ENCODE results near the gene TSHZ3. TPM values are rescaled to one million over a fixed set of nuclear protein-coding genes. Genes with fewer than 3 reads are reported as not detected.

Gene TSHZ3
- total and polyA plus RNA-seq, 2 donors from 2014 or later: 1.7 to 8.4 TPM

DNA sequence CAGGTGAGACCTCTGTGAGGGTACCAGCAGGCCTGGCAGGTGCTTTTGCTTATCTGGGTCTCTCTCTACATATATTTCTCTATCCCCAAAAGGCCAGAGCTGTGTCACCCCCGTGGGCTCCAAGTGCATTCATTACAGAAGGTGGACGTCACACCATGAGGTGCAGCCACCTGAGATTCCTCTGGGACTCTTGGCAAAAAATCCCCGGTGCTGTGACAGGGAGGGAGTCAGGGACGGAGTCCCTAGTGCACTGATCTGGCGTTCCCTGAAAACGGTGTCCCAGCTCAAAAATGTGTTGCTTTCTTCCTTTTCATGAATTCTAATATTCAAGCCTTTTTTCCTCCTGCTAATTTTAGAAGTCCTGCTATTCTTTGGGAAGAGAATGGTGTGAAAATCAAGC, 13.5 kb downstream of the TSHZ3 start:
- peaks cover 0 to 9% (median 0%) of the 10 kb centered on the region in 3 donors for H3K4me1 ChIP-seq (ENCODE audit: control insufficient read depth in 2 of 3, insufficient read depth in 2 of 3, low read depth in 1 of 3, low read length in 3 of 3)
- H3K27ac ChIP-seq (ENCODE audit: low read depth in 2 of 2, low read length in 2 of 2): no peak overlapping the region
- no peaks in the 10 kb centered on the region for H3K9me3 ChIP-seq (ENCODE audit: control insufficient read depth in 2 of 3, insufficient read depth in 1 of 3, low read length in 3 of 3)
- H3K9ac ChIP-seq (ENCODE audit: low read length in 3 of 3): no peak overlapping the region
- TF ChIP-seq, protein P1, sequence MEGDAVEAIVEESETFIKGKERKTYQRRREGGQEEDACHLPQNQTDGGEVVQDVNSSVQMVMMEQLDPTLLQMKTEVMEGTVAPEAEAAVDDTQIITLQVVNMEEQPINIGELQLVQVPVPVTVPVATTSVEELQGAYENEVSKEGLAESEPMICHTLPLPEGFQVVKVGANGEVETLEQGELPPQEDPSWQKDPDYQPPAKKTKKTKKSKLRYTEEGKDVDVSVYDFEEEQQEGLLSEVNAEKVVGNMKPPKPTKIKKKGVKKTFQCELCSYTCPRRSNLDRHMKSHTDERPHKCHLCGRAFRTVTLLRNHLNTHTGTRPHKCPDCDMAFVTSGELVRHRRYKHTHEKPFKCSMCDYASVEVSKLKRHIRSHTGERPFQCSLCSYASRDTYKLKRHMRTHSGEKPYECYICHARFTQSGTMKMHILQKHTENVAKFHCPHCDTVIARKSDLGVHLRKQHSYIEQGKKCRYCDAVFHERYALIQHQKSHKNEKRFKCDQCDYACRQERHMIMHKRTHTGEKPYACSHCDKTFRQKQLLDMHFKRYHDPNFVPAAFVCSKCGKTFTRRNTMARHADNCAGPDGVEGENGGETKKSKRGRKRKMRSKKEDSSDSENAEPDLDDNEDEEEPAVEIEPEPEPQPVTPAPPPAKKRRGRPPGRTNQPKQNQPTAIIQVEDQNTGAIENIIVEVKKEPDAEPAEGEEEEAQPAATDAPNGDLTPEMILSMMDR (IDR thresholded peaks at IDR 0.05; ENCODE audit: borderline replicate concordance, extremely low read depth, insufficient read depth): no peak
- no peak overlapping the region for H3K4me3 ChIP-seq (ENCODE audit: low read length in 3 of 3)
- intact Hi-C loops (cut with DNase I): no loop called here
- DNase-seq (no peak), FAIRE-seq (no peak)
- H3K27me3 ChIP-seq (ENCODE audit: control insufficient read depth, insufficient read depth, low read length): no peaks in the 10 kb centered on the region
- no peaks in the 10 kb centered on the region for H3K36me3 ChIP-seq (ENCODE audit: control insufficient read depth in 2 of 3, insufficient read depth in 3 of 3, low read length in 3 of 3)

DNA sequence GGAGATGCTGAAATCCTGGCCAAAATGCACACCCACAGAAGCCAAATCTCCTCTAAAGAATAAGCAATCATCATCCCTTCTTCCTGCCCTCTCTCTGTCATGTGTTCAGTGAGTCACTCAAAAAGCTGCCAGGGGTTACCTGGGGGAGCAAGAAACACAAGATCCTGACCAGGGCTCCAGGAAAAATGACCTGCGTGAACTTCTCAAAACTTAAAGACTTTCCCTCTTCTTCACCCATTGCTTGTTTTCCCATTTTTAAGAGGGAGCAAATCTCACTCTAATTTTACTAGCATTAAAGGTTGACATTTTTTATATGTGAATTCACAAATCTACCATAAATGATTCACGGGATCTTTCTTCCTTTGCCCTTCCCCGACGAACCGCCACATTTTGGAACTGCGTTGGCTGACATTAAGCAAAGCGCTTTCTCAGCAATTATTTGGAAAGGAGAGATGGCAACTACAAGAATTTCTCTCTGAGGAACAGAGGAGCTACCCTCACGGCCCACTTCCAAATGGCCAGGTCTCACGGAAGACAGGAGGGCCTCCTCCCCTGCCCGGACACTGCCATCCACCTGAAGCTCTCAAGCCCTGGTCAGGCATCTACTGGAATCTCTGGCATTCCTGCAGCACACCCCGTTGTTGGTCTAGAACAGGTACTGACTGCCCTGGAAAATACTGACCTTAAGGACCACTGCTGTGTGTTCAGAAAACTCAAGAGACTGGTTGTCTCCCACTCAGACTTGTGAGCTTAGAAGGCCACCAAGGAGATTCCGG, 14.2 kb downstream of the TSHZ3 start:
- no peaks in the 10 kb centered on the region for H3K9me3 ChIP-seq (ENCODE audit: control insufficient read depth in 2 of 3, insufficient read depth in 1 of 3, low read length in 3 of 3)
- TF ChIP-seq, protein P1 (IDR thresholded peaks at IDR 0.05; ENCODE audit: borderline replicate concordance, extremely low read depth, insufficient read depth): no peak
- no peak overlapping the region for H3K27ac ChIP-seq (ENCODE audit: low read depth in 2 of 2, low read length in 2 of 2)
- no peak overlapping the region for H3K9ac ChIP-seq (ENCODE audit: low read length in 3 of 3)
- peaks cover 0 to 6% (median 0%) of the 10 kb centered on the region in 3 donors for H3K4me1 ChIP-seq (ENCODE audit: control insufficient read depth in 2 of 3, insufficient read depth in 2 of 3, low read depth in 1 of 3, low read length in 3 of 3)
- no peak overlapping the region for H3K4me3 ChIP-seq (ENCODE audit: low read length in 3 of 3)
- no peaks in the 10 kb centered on the region for H3K36me3 ChIP-seq (ENCODE audit: control insufficient read depth in 2 of 3, insufficient read depth in 3 of 3, low read length in 3 of 3)
- no peak for FAIRE-seq
- DNase-seq: no peak
- no peaks in the 10 kb centered on the region for H3K27me3 ChIP-seq (ENCODE audit: control insufficient read depth, insufficient read depth, low read length)
- intact Hi-C loops (cut with DNase I): no loop called here

DNA sequence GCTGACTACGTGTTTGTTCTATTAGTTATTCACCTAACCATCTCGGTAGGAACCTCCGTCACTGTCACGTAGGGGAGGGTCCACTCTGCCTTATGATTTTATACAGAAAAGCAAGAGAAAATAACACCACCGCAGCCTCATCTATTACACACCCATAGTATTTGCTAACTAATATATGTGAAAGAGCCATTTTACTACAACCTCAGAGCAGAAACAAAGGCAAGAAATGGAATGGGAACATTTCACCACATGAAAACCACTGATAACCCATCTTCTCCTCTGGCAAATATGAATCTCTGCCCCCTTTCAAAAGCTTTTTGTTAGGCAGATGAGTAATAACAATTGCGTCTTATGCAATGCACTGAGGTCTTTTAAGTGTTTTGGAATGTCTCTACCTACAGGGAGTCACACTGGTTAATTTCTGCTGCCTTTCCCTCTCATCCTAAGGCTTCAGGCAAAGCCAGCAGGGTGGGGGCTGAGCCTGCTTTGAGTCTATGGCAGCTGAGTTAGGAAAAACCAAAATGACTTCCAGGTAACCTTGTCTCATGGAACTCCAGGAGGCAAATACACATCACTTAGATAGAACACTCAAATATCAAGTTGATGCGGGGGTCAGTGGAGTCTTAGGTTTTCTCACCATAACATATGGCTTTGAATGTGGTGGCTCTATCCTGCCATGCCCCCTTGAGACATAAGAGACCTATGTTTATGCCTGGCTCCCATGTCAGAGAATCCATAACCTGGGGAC, 15.0 kb downstream of the TSHZ3 start:
- Histone ChIP-seq H3K9ac (ENCODE audit: low read length in 3 of 3) (no peak overlapping the region), H3K27ac (ENCODE audit: low read depth in 2 of 2, low read length in 2 of 2) (no peak overlapping the region), H3K9me3 (ENCODE audit: control insufficient read depth in 2 of 3, insufficient read depth in 1 of 3, low read length in 3 of 3) (no peaks in the 10 kb centered on the region), H3K36me3 (ENCODE audit: control insufficient read depth in 2 of 3, insufficient read depth in 3 of 3, low read length in 3 of 3) (no peaks in the 10 kb centered on the region), H3K27me3 (ENCODE audit: control insufficient read depth, insufficient read depth, low read length) (no peaks in the 10 kb centered on the region), H3K4me1 (ENCODE audit: control insufficient read depth in 2 of 3, insufficient read depth in 2 of 3, low read depth in 1 of 3, low read length in 3 of 3) (peaks cover 0 to 1% (median 0%) of the 10 kb centered on the region in 3 donors), H3K4me3 (ENCODE audit: low read length in 3 of 3) (no peak overlapping the region)
- intact Hi-C loops (cut with DNase I): no loop called here
- no peak for FAIRE-seq
- TF ChIP-seq, protein P1 (IDR thresholded peaks at IDR 0.05; ENCODE audit: borderline replicate concordance, extremely low read depth, insufficient read depth): no peak
- DNase-seq: no peak

Data from kidney (tissue), 14 donors.